Bronchial epithelial cell (primary cell): Measurements from ENCODE around the gene CRELD1. TPM values are rescaled to one million over a fixed set of nuclear protein-coding genes. Genes with fewer than 3 reads are reported as not detected.
"Not testable (repeated sequence)": the region's sequence is repeated elsewhere in the genome, so short reads cannot be mapped to it uniquely, and the experiment has no call there.

Source experiments
- DNase-seq: peaks from one replicate; pipeline ENCODE4 v3.0.0-alpha.2; 2010; ENCODE audit warnings: low read depth
- FAIRE-seq: peaks from 2 replicates; lab custom pipeline; 2011; peaks lifted over from hg19 to GRCh38; lab: Jason Lieb, UNC
- H3K27me3 ChIP-seq: 2 replicates; pipeline ENCODE4 v1.5.1; 2011; ENCODE audit warnings: low read length; ENCODE audit not compliant: control insufficient read depth, insufficient read depth
- H3K36me3 ChIP-seq: 2 replicates; pipeline ENCODE4 v1.5.1; 2011; ENCODE audit warnings: low read length; ENCODE audit not compliant: control insufficient read depth, insufficient read depth
- H3K4me3 ChIP-seq: 2 replicates; pipeline ENCODE4 v1.5.1; 2011; ENCODE audit warnings: mild to moderate bottlenecking, low read depth, low read length, control low read depth
- total RNA-seq: library from RNA; depleted of rRNA; stranded (reverse); fragments of >200 nt; gene quantifications from 2 replicates; pipeline ENCODE4 v1.2.1, GENCODE V29; 2014
- TF ChIP-seq, protein P1 (sequence below): IDR thresholded peaks from 2 replicates; pipeline ENCODE4 v1.5.1; 2011; ENCODE audit warnings: mild to moderate bottlenecking, moderate library complexity, low read length, control low read depth, inconsistent platforms; ENCODE audit not compliant: insufficient read depth, severe bottlenecking

The CRELD1 gene
- total RNA-seq, 1 donor from 2014 or later: 35.8 TPM

DNA sequence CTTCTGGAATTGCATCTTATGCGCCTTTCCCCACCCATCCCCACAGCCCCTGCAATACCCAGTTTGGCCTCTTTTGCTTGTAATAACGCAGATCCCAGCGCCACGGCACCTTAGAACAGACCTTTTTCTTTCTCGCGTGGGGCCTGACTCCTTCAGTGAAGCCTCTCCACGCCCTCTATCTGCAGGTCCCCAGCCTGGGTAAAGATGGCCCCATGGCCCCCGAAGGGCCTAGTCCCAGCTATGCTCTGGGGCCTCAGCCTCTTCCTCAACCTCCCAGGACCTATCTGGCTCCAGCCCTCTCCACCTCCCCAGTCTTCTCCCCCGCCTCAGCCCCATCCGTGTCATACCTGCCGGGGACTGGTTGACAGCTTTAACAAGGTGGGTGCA, 594 bp downstream of the CRELD1 start:
- DNase-seq: no peak

DNA sequence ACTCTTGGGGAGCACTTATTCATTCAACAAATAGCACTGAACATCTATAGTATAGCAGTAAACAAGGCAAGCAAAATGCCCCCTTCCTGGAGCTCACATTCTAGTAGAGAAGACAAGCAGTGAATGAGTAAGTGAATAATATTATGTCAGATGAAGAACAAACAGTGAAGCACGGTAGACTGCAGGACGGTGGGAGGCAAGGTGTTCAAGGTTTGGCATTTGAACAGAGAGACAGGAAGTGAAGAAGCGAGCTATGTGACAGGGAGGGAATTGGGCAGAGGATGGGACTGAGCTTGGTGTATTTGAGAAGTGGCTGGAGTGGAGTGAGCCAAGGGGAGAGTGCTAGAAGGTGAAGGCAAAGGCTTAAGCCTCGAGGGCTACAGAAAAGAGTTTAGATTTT, 1.4 kb downstream of the CRELD1 start:
- Histone ChIP-seq H3K27me3 (no peaks in the 10 kb centered on the region), H3K36me3 (peaks cover 4% of the 10 kb centered on the region), H3K4me3 (no peak overlapping the region)
- DNase-seq (no peak), FAIRE-seq (no peak)
- TF ChIP-seq, protein P1, sequence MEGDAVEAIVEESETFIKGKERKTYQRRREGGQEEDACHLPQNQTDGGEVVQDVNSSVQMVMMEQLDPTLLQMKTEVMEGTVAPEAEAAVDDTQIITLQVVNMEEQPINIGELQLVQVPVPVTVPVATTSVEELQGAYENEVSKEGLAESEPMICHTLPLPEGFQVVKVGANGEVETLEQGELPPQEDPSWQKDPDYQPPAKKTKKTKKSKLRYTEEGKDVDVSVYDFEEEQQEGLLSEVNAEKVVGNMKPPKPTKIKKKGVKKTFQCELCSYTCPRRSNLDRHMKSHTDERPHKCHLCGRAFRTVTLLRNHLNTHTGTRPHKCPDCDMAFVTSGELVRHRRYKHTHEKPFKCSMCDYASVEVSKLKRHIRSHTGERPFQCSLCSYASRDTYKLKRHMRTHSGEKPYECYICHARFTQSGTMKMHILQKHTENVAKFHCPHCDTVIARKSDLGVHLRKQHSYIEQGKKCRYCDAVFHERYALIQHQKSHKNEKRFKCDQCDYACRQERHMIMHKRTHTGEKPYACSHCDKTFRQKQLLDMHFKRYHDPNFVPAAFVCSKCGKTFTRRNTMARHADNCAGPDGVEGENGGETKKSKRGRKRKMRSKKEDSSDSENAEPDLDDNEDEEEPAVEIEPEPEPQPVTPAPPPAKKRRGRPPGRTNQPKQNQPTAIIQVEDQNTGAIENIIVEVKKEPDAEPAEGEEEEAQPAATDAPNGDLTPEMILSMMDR: no peak

More for the DNA sequence above, 594 bp downstream of the CRELD1 start:
- no peak for FAIRE-seq
- peaks cover 4% of the 10 kb centered on the region for H3K36me3 ChIP-seq
- no peaks in the 10 kb centered on the region for H3K27me3 ChIP-seq
- H3K4me3 ChIP-seq: peak overlapping the region; percentile 75
- TF ChIP-seq, protein P1: peak; percentile 8

DNA sequence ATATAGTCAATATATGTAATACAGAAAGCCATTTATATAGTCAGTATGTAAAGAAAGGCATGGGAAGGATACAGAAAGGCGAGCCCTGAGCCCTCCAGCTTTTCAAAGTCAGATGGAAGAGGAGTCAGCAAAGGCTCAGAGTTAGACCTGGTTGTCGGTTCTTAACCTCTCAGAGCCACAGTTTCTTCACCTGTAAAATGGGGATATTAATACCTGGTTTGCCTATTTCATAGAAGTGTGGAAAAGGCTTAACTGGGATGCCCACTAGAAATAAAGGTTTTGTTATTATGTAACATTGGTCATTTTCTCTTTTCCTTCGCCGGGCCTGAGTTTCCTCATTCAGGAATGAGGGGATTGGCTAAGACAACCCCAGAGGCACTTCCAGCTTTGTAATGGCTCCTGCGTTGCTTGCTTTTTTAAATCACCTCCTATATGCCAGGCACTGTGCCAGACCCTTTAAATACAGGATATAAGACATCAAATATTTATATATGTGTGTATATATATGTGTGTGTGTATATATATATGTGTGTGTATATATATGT, 2.4 kb downstream of the CRELD1 start:
- DNase-seq: no peak
- TF ChIP-seq, protein P1: no peak
- Histone ChIP-seq H3K4me3 (no peak overlapping the region), H3K27me3 (no peaks in the 10 kb centered on the region), H3K36me3 (peaks cover 6% of the 10 kb centered on the region)
- no peak for FAIRE-seq

- DNase-seq: no peak
- TF ChIP-seq, protein P1: no peak
- no peak for FAIRE-seq
- Histone ChIP-seq H3K4me3 (no peak overlapping the region), H3K27me3 (no peaks in the 10 kb centered on the region), H3K36me3 (peaks cover 6% of the 10 kb centered on the region)
Observed at GRCh38 chr3:9937486-9938238, 4.0 kb downstream of the CRELD1 start.

DNA sequence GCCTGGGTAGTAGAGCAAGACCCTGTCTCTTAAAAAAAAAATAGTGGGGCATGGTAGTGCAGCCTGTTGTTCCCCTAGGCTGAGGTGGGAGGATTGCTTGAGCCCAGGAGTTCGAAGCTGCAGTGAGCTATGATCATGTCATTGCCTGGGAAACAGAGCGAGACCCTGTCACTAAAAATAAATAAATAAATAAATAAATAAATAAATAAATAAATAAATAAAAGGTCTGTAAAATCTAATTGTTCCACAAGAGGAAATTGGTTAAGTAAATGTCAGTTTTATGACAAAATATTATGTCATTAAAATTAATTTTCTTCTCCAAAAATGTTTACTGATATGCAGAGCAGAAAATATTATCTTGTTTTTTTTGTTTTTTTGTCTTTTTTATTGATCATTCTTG, 5.3 kb downstream of the CRELD1 start:
- H3K36me3 ChIP-seq: peaks cover 6% of the 10 kb centered on the region
- TF ChIP-seq, protein P1: no peak

GRCh38 chr3:9939906-9940305, 6.3 kb downstream of the CRELD1 start:
- not testable (repeated sequence) for H3K27me3 ChIP-seq, H3K36me3 ChIP-seq, DNase-seq, FAIRE-seq, H3K4me3 ChIP-seq

More for the DNA sequence above, 5.3 kb downstream of the CRELD1 start:
- no peak overlapping the region for H3K4me3 ChIP-seq
- DNase-seq (no peak), FAIRE-seq (no peak)
- H3K27me3 ChIP-seq: no peaks in the 10 kb centered on the region
